HG03558 (cell line): Measurements from ENCODE around the gene TMEM132D.

Experiments
- ATAC-seq: cut with Tn5 transposase; IDR thresholded peaks from one replicate; pipeline ENCODE4 v1.9.1; 2021; ENCODE audit warnings: moderate number of reproducible peaks; ENCODE audit not compliant: unreplicated experiment; ENCODE audit errors: extremely low read depth

The TMEM132D gene

DNA sequence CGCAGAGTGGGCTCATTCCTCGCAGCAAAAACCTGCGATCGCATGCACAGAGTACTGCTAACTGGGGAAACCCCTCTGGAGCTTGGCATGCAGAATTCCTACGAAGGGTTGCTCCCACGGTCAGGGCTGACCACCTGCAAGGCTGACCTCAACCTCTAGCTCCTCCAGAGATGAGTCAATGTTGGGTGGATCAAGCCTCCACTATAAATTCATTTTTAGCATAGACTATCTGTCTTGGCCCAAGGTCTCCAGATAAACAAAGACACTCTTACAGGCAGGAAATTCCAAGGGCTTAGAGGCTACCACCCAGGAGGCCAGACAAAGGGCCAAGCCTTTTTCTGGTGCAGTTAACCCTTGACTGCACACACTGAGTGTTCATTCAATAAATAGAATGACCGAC, 296.5 kb downstream of the TMEM132D start:
- ATAC-seq = no peak

- ATAC-seq = no peak
Observed at GRCh38 chr12:129606239-129606638, 297.6 kb downstream of the TMEM132D start.

- no peak for ATAC-seq
Observed at GRCh38 chr12:129605666-129606065, 298.2 kb downstream of the TMEM132D start.

- no peak for ATAC-seq
Observed at GRCh38 chr12:129604506-129604905, 299.3 kb downstream of the TMEM132D start.

DNA sequence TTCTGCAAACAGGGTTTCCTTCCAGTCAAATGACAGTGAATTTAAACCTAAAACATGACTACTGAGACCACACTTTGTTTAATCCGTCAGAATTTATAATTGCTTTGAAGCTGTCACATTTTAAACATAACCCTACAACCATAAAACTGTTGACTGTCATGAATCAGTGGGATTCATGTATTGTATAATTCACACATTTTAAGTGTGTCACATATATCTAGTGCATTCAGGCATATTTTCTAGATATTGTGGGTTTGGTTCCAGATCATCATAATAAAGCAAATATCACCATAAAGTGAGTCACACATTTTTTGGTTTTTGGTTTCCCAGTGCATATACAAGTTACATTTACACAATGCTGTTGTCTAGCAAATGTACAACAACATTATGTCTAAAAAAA, 304.4 kb downstream of the TMEM132D start:
- no peak for ATAC-seq

- ATAC-seq = no peak
Observed at GRCh38 chr12:129594098-129594497, 309.7 kb downstream of the TMEM132D start.

GRCh38 chr12:129592449-129592848, 311.4 kb downstream of the TMEM132D start:
- no peak for ATAC-seq

- ATAC-seq = no peak
Observed at GRCh38 chr12:129589503-129589902, 314.3 kb downstream of the TMEM132D start.

- ATAC-seq = no peak
Observed at GRCh38 chr12:129588142-129588541, 315.7 kb downstream of the TMEM132D start.

- no peak for ATAC-seq
Observed at GRCh38 chr12:129585296-129585695, 318.5 kb downstream of the TMEM132D start.

- no peak for ATAC-seq
Observed at GRCh38 chr12:129579879-129580278, 323.9 kb downstream of the TMEM132D start.

GRCh38 chr12:129571901-129572494, 331.8 kb downstream of the TMEM132D start:
- ATAC-seq = no peak

DNA sequence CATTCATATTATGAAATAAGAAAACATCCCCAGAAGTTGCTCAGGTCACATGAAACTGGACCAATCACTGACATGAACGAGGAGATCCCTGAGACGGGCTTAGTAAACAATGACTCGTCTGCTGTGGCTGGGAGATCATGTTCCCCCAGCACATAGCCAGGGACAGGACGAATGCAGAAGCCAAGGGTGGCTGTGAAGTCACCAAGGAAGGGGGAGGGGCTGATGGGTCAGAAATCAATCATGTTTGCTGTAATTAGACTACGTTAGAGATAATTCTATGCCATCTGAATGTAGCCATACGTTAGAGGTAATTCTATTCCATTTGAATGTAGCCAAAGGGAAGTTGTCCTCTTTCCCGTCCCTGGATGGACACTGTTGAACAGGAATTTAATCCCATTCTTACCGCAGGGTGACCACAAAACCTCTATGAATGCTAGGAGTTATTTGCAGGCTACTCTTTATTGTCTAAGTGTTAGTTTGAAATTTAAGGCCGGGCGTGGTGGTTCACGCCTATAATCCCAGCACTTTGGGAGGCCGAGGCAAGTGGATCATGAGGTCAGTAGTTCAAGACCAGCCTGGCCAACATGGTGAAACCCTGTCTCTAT, 332.9 kb downstream of the TMEM132D start:
- ATAC-seq = no peak

GRCh38 chr12:129566800-129567199, 337.0 kb downstream of the TMEM132D start:
- no peak for ATAC-seq

DNA sequence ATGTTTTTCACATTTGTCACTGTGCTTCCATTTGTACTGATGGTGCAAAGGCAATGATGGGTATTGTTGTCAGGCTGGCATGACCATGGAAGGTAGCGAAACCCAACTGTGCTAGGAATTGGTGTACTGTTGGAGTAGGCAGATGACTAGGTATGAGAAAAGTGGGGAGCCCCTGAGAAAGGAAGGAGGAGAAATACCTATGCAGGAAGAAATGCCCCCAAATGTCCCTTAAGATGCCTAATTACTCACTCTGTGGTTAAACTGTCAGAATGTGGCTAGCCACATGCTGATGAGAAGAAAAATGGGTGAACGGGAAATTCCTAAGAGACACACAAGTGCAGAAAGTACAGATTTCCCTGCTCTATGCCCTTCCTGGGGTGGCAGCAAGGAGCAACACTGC, 339.1 kb downstream of the TMEM132D start:
- ATAC-seq = no peak

- ATAC-seq = no peak
Observed at GRCh38 chr12:129563266-129563665, 340.6 kb downstream of the TMEM132D start.

GRCh38 chr12:129561304-129561703, 342.5 kb downstream of the TMEM132D start:
- ATAC-seq = no peak

DNA sequence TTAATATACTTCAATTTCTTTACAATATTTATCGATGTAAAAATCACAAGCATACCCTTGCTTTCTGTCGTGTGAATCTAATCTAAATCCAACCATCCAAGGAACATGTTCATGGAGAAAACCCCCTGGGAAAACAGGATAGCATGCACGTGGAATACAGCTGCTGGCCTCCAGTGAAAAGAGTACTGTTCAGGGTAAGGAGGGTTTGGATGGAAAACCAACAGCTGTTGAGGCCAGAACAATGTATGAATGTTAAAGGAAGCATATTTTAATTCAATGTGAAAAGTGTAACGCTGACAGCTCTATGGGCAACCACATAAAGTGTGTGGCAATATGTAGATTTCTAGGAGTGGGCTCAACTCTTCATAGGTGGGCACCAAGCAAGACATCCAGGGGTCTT, 344.0 kb downstream of the TMEM132D start:
- ATAC-seq = no peak

- ATAC-seq = no peak
Observed at GRCh38 chr12:129558036-129558435, 345.8 kb downstream of the TMEM132D start.

- no peak for ATAC-seq
Observed at GRCh38 chr12:129556082-129556481, 347.7 kb downstream of the TMEM132D start.

- no peak for ATAC-seq
Observed at GRCh38 chr12:129552996-129553750, 350.7 kb downstream of the TMEM132D start.

- ATAC-seq = no peak
Observed at GRCh38 chr12:129551441-129551840, 352.4 kb downstream of the TMEM132D start.
